ENCODE measurements around the gene CBY1.

The CBY1 gene

GRCh38 chr22:38707346-38707745 lies 50.9 kb downstream of the CBY1 start:
- H3K9me3 ChIP-seq (ENCODE audit: insufficient read depth, low read depth, low read length), result no peaks in the 10 kb centered on the region
- peak overlapping the region; percentile 96 for H3K4me2 ChIP-seq (ENCODE audit: low read depth, low read length, poor library complexity, severe bottlenecking)
- peaks cover 57% of the 10 kb centered on the region for H4K20me1 ChIP-seq (ENCODE audit: insufficient read depth, low read length, poor library complexity, severe bottlenecking)
- H3K9ac ChIP-seq (ENCODE audit: low read depth, low read length, poor library complexity, severe bottlenecking), result peak overlapping the region; percentile 88
- TF ChIP-seq EZH2phosphoT487 (IDR thresholded peaks at IDR 0.05; ENCODE audit: borderline replicate concordance) (no peak), CTCF (conservative IDR thresholded peaks at IDR 0.05; ENCODE audit: low read length) (no peak)
- H3K9me2 ChIP-seq (replicated peaks; ENCODE audit: low read depth, low read length), result no peaks in the 10 kb centered on the region
- H3K79me2 ChIP-seq (ENCODE audit: insufficient read depth, low read length), result peaks cover 64% of the 10 kb centered on the region
- peaks cover 4% of the 10 kb centered on the region; the same call in 1 of the 2 replicates for H3K36me3 ChIP-seq (ENCODE audit: insufficient read depth, low read length)
- H3K27me3 ChIP-seq (ENCODE audit: insufficient read depth, low read length, poor library complexity, severe bottlenecking), result no peaks in the 10 kb centered on the region
- no peak overlapping the region for H2AFZ ChIP-seq (ENCODE audit: low read length)
- H3F3A ChIP-seq (ENCODE audit: low read depth), result 0 out of 2 replicates have a peak, but pooled peaks cover 3% of the 10 kb centered on the region
- H3K4me1 ChIP-seq (ENCODE audit: insufficient read depth, low read length, poor library complexity, severe bottlenecking), result peaks cover 53% of the 10 kb centered on the region
- peak overlapping the region; percentile 89 for H3K4me3 ChIP-seq (ENCODE audit: low read length, poor library complexity, severe bottlenecking)

GRCh38 chr22:38707984-38708383 lies 51.5 kb downstream of the CBY1 start:
- Histone ChIP-seq H3K36me3 (ENCODE audit: insufficient read depth, low read length) (peaks cover 4% of the 10 kb centered on the region; the same call in 1 of the 2 replicates), H3K4me3 (ENCODE audit: low read length, poor library complexity, severe bottlenecking) (peak overlapping the region; percentile 89), H3K4me1 (ENCODE audit: insufficient read depth, low read length, poor library complexity, severe bottlenecking) (peaks cover 60% of the 10 kb centered on the region), H3K79me2 (ENCODE audit: insufficient read depth, low read length) (peaks cover 71% of the 10 kb centered on the region), H2AFZ (ENCODE audit: low read length) (no peak overlapping the region), H3K27me3 (ENCODE audit: insufficient read depth, low read length, poor library complexity, severe bottlenecking) (no peaks in the 10 kb centered on the region), H3K4me2 (ENCODE audit: low read depth, low read length, poor library complexity, severe bottlenecking) (peak overlapping the region; percentile 96), H4K20me1 (ENCODE audit: insufficient read depth, low read length, poor library complexity, severe bottlenecking) (peaks cover 63% of the 10 kb centered on the region), H3K9ac (ENCODE audit: low read depth, low read length, poor library complexity, severe bottlenecking) (peak overlapping the region; percentile 88), H3F3A (ENCODE audit: low read depth) (0 out of 2 replicates have a peak, but pooled peaks cover 3% of the 10 kb centered on the region), H3K9me3 (ENCODE audit: insufficient read depth, low read depth, low read length) (no peaks in the 10 kb centered on the region), H3K9me2 (replicated peaks; ENCODE audit: low read depth, low read length) (no peaks in the 10 kb centered on the region)
- no peak for TF ChIP-seq EZH2phosphoT487 (IDR thresholded peaks at IDR 0.05; ENCODE audit: borderline replicate concordance)
- no peak for TF ChIP-seq CTCF (conservative IDR thresholded peaks at IDR 0.05; ENCODE audit: low read length)

- TF ChIP-seq CTCF (conservative IDR thresholded peaks at IDR 0.05; ENCODE audit: low read length), result no peak
- TF ChIP-seq EZH2phosphoT487 (IDR thresholded peaks at IDR 0.05; ENCODE audit: borderline replicate concordance), result no peak
- no peak overlapping the region for H2AFZ ChIP-seq (ENCODE audit: low read length)
- peaks cover 74% of the 10 kb centered on the region for H4K20me1 ChIP-seq (ENCODE audit: insufficient read depth, low read length, poor library complexity, severe bottlenecking)
- peak overlapping the region; percentile 89 for H3K4me3 ChIP-seq (ENCODE audit: low read length, poor library complexity, severe bottlenecking)
- peak overlapping the region; percentile 24 for H3K9ac ChIP-seq (ENCODE audit: low read depth, low read length, poor library complexity, severe bottlenecking)
- peak overlapping the region; percentile 96 for H3K4me2 ChIP-seq (ENCODE audit: low read depth, low read length, poor library complexity, severe bottlenecking)
- H3K27me3 ChIP-seq (ENCODE audit: insufficient read depth, low read length, poor library complexity, severe bottlenecking), result no peaks in the 10 kb centered on the region
- H3K4me1 ChIP-seq (ENCODE audit: insufficient read depth, low read length, poor library complexity, severe bottlenecking), result peaks cover 70% of the 10 kb centered on the region
- H3F3A ChIP-seq (ENCODE audit: low read depth), result no peaks in the 10 kb centered on the region
- no peaks in the 10 kb centered on the region for H3K9me3 ChIP-seq (ENCODE audit: insufficient read depth, low read depth, low read length)
- H3K9me2 ChIP-seq (replicated peaks; ENCODE audit: low read depth, low read length), result no peaks in the 10 kb centered on the region
- peaks cover 84% of the 10 kb centered on the region for H3K79me2 ChIP-seq (ENCODE audit: insufficient read depth, low read length)
- H3K36me3 ChIP-seq (ENCODE audit: insufficient read depth, low read length), result peaks cover 4% of the 10 kb centered on the region; the same call in 1 of the 2 replicates
Observed at GRCh38 chr22:38709306-38709705, 52.9 kb downstream of the CBY1 start.
